ENCODE results near the gene CWH43.

DNA sequence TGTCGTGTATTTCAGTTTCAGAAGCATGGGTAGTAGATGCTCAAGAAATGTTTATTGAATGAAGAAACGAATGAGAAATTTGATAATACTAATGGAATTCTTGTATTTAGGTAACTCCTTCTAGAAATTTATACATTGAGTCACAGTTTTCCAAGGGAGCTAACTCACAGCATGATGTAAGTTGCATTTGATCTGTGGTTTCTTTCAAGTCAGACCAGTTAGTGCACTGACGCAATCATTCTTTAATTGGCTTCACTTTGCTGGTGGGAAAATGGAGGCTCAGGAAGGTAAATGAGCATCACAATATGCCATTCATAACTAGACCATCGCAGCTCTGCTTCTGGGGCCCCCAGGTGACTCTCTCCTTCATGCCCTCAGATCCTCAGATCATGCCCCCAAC, 17.3 kb upstream of the CWH43 start:
- TF ChIP-seq, protein P1, sequence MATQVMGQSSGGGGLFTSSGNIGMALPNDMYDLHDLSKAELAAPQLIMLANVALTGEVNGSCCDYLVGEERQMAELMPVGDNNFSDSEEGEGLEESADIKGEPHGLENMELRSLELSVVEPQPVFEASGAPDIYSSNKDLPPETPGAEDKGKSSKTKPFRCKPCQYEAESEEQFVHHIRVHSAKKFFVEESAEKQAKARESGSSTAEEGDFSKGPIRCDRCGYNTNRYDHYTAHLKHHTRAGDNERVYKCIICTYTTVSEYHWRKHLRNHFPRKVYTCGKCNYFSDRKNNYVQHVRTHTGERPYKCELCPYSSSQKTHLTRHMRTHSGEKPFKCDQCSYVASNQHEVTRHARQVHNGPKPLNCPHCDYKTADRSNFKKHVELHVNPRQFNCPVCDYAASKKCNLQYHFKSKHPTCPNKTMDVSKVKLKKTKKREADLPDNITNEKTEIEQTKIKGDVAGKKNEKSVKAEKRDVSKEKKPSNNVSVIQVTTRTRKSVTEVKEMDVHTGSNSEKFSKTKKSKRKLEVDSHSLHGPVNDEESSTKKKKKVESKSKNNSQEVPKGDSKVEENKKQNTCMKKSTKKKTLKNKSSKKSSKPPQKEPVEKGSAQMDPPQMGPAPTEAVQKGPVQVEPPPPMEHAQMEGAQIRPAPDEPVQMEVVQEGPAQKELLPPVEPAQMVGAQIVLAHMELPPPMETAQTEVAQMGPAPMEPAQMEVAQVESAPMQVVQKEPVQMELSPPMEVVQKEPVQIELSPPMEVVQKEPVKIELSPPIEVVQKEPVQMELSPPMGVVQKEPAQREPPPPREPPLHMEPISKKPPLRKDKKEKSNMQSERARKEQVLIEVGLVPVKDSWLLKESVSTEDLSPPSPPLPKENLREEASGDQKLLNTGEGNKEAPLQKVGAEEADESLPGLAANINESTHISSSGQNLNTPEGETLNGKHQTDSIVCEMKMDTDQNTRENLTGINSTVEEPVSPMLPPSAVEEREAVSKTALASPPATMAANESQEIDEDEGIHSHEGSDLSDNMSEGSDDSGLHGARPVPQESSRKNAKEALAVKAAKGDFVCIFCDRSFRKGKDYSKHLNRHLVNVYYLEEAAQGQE (IDR thresholded peaks at IDR 0.05; ENCODE audit: low read depth): no peak
- peak; percentile 75; the same call in 1 of the 2 replicates for TF ChIP-seq EP300 (IDR thresholded peaks at IDR 0.05; ENCODE audit: borderline replicate concordance)
- no peak for TF ChIP-seq TAF1 (IDR thresholded peaks at IDR 0.05; ENCODE audit: low read depth)
- TF ChIP-seq, protein P2, sequence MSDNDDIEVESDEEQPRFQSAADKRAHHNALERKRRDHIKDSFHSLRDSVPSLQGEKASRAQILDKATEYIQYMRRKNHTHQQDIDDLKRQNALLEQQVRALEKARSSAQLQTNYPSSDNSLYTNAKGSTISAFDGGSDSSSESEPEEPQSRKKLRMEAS (IDR thresholded peaks at IDR 0.05): no peak
- TF ChIP-seq YY1 (IDR thresholded peaks at IDR 0.05; ENCODE audit: low read depth): 0 out of 2 replicates have a peak, but pooled peaks have one; percentile 37
- TF ChIP-seq TCF12 (IDR thresholded peaks at IDR 0.05; ENCODE audit: low read depth): peak; percentile 42
- no peak for TF ChIP-seq ZBTB7A (IDR thresholded peaks at IDR 0.05; ENCODE audit: low read depth)
- peak; percentile 31; the same call in 1 of the 2 replicates for TF ChIP-seq TEAD4 (IDR thresholded peaks at IDR 0.05)
- TF ChIP-seq, protein P3, sequence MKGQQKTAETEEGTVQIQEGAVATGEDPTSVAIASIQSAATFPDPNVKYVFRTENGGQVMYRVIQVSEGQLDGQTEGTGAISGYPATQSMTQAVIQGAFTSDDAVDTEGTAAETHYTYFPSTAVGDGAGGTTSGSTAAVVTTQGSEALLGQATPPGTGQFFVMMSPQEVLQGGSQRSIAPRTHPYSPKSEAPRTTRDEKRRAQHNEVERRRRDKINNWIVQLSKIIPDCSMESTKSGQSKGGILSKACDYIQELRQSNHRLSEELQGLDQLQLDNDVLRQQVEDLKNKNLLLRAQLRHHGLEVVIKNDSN (IDR thresholded peaks at IDR 0.05): no peak
